Activated T-helper 1 cell treated with anti-CD3 and anti-CD28 coated beads, Interleukin-12 subunit alpha, Interleukin-12 subunit beta, Interleukin-2, Interleukin-4 antibody, amounts not matched to agents 30 ng/mL and 10 ng/mL and 1 ng/mL, durations not matched to agents 14 hours and 24 hours and 36 hours (primary cell): ENCODE results near the gene L1TD1. TPM values are rescaled to one million over a fixed set of nuclear protein-coding genes. Genes with fewer than 3 reads are reported as not detected.
"Not testable (repeated sequence)": the region's sequence is repeated elsewhere in the genome, so short reads cannot be mapped to it uniquely, and the experiment has no call there.

Experiments used
- DNase-seq: peaks from one replicate; pipeline ENCODE4 v3.0.0; 2021; ENCODE audit warnings: low spot score
- H3K27ac Mint-ChIP-seq: one replicate; pipeline ENCODE4 v1.8.0; 2021; ENCODE audit warnings: mild to moderate bottlenecking, mixed read lengths
- H3K27me3 Mint-ChIP-seq: one replicate; pipeline ENCODE4 v1.8.0; 2022; ENCODE audit warnings: mild to moderate bottlenecking, moderate library complexity, mixed read lengths; ENCODE audit not compliant: insufficient read depth
- H3K36me3 Mint-ChIP-seq: one replicate; pipeline ENCODE4 v1.8.0; 2021; ENCODE audit warnings: low read depth, mixed read lengths
- H3K4me1 Mint-ChIP-seq: one replicate; pipeline ENCODE4 v1.8.0; 2021; ENCODE audit warnings: low read depth, mixed read lengths
- H3K4me3 Mint-ChIP-seq: one replicate; pipeline ENCODE4 v1.8.0; 2021; ENCODE audit warnings: mild to moderate bottlenecking, moderate library complexity, mixed read lengths
- H3K9me3 Mint-ChIP-seq: one replicate; pipeline ENCODE4 v1.8.0; 2021; ENCODE audit warnings: mixed read lengths
- intact Hi-C: fragments of 100-400 bp; cut with micrococcal nuclease; formaldehyde crosslinking; loops from one replicate; pipeline ENCODE4 v1.15.1; 2024
- total RNA-seq: library from RNA; stranded (reverse); gene quantifications from 2 replicates; pipeline ENCODE4 v1.2.3, GENCODE V29; 2022

The L1TD1 gene
- total RNA-seq, 1 donor from 2014 or later = not detected

DNA sequence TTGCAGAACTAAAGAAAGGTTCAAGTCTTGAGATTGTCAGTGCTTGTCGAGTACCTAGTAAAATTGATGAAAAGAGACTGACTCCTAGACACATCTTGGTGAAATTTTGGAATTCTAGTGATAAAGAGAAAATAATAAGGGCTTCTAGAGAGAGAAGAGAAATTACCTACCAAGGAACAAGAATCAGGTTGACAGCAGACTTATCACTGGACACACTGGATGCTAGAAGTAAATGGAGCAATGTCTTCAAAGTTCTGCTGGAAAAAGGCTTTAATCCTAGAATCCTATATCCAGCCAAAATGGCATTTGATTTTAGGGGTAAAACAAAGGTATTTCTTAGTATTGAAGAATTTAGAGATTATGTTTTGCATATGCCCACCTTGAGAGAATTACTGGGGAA is 16.3 kb downstream of the L1TD1 start:
- Mint-ChIP-seq H3K4me3 (no peak overlapping the region), H3K4me1 (no peaks in the 10 kb centered on the region), H3K9me3 (peaks cover 13% of the 10 kb centered on the region), H3K27me3 (peaks cover 4% of the 10 kb centered on the region), H3K27ac (no peak overlapping the region), H3K36me3 (no peaks in the 10 kb centered on the region)
- intact Hi-C loops = no loop called here
- no peak for DNase-seq

DNA sequence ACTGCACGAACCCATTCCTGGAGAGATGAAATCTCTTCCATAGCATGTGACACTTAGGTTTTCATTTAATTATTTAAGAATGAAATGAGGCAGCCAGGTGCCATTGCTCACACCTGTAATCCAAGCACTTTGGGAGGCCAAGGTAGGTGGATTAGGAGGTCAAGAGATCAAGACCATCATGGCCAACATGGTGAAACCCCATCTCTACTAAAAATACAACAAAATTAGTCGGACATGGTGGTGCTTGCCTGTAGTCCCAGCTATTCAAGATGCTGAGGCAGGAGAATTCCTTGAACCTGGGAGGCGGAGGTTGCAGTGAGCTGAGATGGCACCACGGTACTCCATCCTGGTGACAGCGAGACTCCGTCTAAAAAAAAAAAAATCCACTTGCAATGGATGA is 17.8 kb downstream of the L1TD1 start:
- H3K4me3 Mint-ChIP-seq = no peak overlapping the region
- no peaks in the 10 kb centered on the region for H3K36me3 Mint-ChIP-seq
- H3K27me3 Mint-ChIP-seq = peaks cover 1% of the 10 kb centered on the region
- DNase-seq = no peak
- no peaks in the 10 kb centered on the region for H3K4me1 Mint-ChIP-seq
- H3K27ac Mint-ChIP-seq = no peak overlapping the region
- intact Hi-C loops = no loop called here
- H3K9me3 Mint-ChIP-seq = peaks cover 13% of the 10 kb centered on the region

DNA sequence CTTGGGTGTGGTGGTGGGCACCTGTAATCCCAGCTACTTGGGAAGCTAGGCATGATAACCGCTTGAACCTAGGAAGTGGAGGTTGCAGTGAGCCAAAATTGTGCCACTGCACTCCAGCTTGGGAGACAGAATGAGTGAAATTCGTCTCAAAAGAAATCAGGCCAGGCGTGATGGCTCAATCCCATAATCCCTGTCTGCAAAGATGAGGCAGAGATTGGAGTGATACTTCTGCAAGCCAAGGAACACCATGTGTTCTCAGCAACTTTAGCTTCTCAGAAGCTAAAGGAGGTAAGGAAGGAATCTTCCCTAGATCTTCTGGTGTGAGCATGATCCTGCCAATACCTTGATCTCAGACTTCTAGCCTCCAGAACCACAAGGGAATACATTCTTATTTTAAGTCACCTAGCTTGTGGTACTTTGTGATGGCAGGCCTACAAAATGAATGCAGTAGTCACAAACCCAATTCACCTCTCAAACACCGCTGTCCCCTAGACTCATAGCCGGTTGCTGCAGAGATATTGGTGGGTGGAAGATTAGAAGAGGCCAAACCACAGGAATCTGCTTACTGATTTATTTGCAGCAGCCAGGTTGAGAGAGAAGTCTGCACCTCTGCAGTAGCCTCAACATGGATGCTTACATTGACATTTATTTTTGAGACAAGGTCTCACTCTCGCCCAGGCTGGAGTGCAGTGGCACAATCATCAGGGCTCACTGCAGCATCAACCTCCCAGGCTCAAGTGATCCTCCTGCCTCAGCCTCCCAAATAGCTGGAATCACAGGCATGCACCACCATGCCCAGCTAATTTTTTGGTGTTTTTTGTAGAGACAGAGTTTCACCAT is 18.6 kb downstream of the L1TD1 start:
- Mint-ChIP-seq H3K4me1 (no peaks in the 10 kb centered on the region), H3K27me3 (no peaks in the 10 kb centered on the region), H3K9me3 (peaks cover 13% of the 10 kb centered on the region), H3K36me3 (no peaks in the 10 kb centered on the region), H3K27ac (no peak overlapping the region), H3K4me3 (no peak overlapping the region)
- DNase-seq = no peak
- intact Hi-C loops = no loop called here

DNA sequence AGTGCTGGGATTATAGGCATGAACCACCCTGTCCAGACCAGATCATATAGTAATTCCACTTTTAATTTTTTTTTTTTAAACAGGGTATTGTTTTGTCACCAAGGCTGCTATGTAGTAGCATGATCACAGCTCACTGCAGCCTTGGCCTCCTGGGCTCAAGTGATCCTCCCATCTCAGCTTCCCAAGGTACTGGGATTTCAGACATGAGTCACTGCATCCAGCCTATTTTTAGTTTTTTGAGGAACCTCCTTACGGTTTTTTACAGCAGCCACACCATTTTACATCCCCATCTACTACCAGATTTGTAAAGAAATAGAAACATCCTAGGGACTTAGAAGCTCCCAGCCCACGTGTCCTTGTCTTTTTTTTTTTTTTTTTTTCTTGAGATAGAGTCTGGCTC is 24.0 kb downstream of the L1TD1 start:
- Mint-ChIP-seq H3K27me3 (no peaks in the 10 kb centered on the region), H3K4me1 (no peaks in the 10 kb centered on the region), H3K27ac (no peak overlapping the region), H3K9me3 (no peaks in the 10 kb centered on the region), H3K36me3 (no peaks in the 10 kb centered on the region), H3K4me3 (no peak overlapping the region)
- DNase-seq = no peak
- intact Hi-C loops = no loop called here

DNA sequence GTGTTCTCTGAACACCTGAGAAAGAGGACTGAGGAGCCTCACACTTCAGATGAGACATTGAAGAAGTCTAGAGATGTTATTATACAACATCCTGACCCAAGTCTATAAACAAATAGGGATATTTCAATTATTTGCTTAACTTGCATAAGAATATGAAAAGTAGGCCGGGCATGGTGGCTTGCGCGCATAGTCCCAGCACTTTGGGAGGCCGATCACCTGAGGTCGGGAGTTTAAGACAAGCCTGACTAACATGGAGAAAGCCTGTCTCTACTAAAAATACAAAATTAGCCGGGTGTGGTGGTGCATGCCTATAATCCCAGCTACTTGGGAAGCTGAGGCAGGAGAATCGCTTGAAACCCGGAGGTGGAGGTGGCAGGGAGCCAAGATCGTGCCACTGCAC is 25.8 kb downstream of the L1TD1 start:
- H3K36me3 Mint-ChIP-seq, DNase-seq, intact Hi-C loops, H3K27me3 Mint-ChIP-seq, H3K9me3 Mint-ChIP-seq, H3K27ac Mint-ChIP-seq, H3K4me1 Mint-ChIP-seq, H3K4me3 Mint-ChIP-seq: not testable (repeated sequence)

DNA sequence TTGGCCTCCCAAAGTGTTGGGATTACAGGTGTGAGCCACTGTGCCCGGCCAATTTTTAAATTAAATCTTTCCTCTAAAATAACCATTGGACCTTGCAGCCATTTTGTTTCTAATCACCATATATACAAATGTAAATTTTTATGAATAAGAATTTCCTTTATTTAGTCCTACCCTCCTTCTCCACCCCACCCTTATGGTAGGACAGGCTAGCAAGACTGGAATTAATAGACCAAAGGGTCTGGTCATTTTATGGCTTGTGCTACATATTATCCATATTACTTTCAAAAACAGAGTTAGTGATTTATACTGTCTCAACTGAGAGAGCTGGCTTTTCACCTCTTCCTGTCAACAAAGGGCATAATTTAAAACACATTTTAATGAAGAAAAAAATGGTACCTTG is 26.5 kb downstream of the L1TD1 start:
- H3K9me3 Mint-ChIP-seq = no peaks in the 10 kb centered on the region
- no peak overlapping the region for H3K27ac Mint-ChIP-seq
- no peaks in the 10 kb centered on the region for H3K4me1 Mint-ChIP-seq
- no peak overlapping the region for H3K4me3 Mint-ChIP-seq
- intact Hi-C loops = no loop called here
- H3K36me3 Mint-ChIP-seq = no peaks in the 10 kb centered on the region
- H3K27me3 Mint-ChIP-seq = no peaks in the 10 kb centered on the region
- no peak for DNase-seq

DNA sequence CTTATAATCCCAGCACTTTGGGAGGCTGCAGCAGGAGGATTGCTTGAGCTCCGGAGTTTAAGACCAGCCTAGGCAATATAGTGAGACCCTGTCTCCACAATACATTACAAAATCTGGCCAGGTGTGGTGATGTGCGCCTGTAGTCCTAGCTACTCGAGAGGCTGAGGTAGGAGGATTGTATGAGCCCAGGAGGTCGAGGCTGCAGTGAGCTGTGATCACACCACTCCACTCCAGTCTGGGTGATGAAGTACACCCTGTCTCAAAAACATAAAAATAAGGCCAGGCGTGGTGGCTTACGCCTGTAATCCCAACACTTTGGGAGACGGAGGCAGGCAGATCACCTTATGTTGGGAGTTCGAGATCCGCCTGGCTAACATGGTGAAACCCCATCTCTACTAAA is 27.7 kb downstream of the L1TD1 start:
- no peaks in the 10 kb centered on the region for H3K9me3 Mint-ChIP-seq
- H3K4me3 Mint-ChIP-seq = no peak overlapping the region
- no peaks in the 10 kb centered on the region for H3K27me3 Mint-ChIP-seq
- no peak overlapping the region for H3K27ac Mint-ChIP-seq
- intact Hi-C loops = no loop called here
- no peak for DNase-seq
- H3K4me1 Mint-ChIP-seq = no peaks in the 10 kb centered on the region
- no peaks in the 10 kb centered on the region for H3K36me3 Mint-ChIP-seq

DNA sequence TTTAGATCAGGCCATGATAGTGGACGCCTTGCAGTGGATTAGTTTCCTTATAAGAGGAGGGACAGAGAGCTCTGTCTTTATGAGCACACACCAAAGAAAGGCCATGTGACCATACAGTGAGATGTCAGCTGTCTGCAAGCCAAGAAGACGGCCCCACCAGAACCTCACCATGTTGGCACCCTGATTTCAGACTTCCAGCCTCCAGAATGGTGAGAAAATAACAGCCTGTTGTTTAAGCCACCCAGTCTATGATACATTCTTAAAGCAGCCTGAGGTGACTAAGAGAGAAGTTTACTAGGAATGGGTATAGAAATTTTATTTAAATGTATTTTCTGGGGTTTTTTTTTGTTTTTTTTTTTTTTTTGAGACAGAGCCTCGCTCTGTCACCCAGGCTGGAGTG is 29.5 kb downstream of the L1TD1 start:
- no peaks in the 10 kb centered on the region for H3K4me1 Mint-ChIP-seq
- no peak overlapping the region for H3K4me3 Mint-ChIP-seq
- intact Hi-C loops = no loop called here
- no peaks in the 10 kb centered on the region for H3K36me3 Mint-ChIP-seq
- H3K27ac Mint-ChIP-seq = no peak overlapping the region
- H3K9me3 Mint-ChIP-seq = no peaks in the 10 kb centered on the region
- H3K27me3 Mint-ChIP-seq = no peaks in the 10 kb centered on the region
- DNase-seq = no peak

DNA sequence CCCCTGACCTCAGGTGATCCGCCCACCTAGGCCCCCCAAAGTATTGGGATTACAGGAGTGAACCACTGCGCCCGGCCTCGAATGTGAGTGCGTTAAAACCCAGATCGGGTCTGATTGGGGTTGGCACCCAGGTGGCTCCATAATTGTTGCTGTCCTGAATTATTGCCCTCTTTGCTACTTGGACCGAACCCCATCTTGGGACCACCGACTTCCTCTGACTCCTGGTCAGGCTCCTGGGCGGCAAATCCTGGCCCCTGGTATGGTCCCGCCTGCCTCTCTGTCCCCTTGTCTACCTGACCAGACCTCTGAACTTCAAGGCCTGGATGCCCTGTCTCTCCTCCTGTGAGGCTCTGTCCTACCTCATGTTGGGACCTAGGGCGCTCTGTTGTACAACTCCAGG is 32.8 kb downstream of the L1TD1 start:
- no peak overlapping the region for H3K4me3 Mint-ChIP-seq
- no peak for DNase-seq
- intact Hi-C loops = no loop called here
- peaks cover 2% of the 10 kb centered on the region for H3K27me3 Mint-ChIP-seq
- no peaks in the 10 kb centered on the region for H3K4me1 Mint-ChIP-seq
- H3K36me3 Mint-ChIP-seq = no peaks in the 10 kb centered on the region
- no peak overlapping the region for H3K27ac Mint-ChIP-seq
- no peaks in the 10 kb centered on the region for H3K9me3 Mint-ChIP-seq

DNA sequence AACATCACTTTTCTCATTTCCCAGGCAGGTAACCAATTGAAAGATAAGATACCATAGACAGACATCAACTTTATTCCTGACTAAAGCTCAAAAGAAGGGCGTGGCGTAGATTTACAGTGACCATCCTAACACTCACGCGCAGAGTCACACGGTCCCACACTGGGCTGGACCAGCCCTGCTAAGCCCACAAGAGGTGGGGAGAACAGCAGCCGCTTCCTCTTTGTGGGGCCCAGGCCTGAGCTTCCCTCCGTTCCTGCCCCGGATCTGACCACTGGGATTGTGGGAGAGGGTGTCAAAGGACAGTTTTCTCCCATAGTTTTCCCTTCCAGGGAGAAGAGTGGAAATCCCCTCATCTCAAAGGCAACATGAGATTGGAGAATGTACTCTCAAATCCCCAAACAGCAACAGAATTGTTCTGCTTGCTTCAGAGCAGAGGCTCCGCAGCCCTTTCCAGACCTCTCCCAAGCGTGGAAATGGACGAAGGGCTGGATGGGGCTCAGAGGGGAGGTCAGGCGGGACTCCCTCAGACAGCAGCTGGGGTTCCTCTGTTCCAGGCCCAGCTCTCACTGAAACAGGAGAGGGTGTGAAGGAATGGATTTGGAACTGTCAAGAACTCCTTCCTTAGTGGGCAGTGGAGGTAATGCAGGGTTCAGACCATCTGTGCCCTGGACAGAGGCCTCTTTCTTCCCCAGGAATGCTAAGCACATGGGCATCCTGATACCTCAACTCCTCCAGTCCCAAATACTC is 33.7 kb downstream of the L1TD1 start:
- Mint-ChIP-seq H3K27ac (no peak overlapping the region), H3K4me3 (no peak overlapping the region), H3K9me3 (no peaks in the 10 kb centered on the region), H3K27me3 (peaks cover 2% of the 10 kb centered on the region), H3K4me1 (no peaks in the 10 kb centered on the region), H3K36me3 (no peaks in the 10 kb centered on the region)
- no peak for DNase-seq
- intact Hi-C loops = no loop called here

DNA sequence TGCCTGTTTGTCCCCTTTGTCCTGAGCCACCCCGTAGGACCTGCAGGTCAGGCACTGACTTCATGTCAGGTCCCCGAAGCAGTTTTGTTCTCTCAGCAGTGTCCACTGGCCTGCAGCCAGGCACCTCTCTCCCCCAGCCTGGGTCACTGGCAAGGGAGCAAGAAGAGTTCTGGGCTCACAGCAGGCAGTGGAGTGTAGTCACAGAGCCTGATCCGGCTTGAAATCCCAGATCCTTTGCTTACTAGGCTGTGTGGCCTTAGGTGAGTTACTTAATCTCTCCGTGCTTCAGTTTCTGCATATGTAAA is 34.2 kb downstream of the L1TD1 start:
- Mint-ChIP-seq H3K4me1 (no peaks in the 10 kb centered on the region), H3K27ac (no peak overlapping the region), H3K36me3 (no peaks in the 10 kb centered on the region), H3K27me3 (peaks cover 2% of the 10 kb centered on the region), H3K4me3 (no peak overlapping the region), H3K9me3 (no peaks in the 10 kb centered on the region)
- DNase-seq = no peak
- intact Hi-C loops = no loop called here

DNA sequence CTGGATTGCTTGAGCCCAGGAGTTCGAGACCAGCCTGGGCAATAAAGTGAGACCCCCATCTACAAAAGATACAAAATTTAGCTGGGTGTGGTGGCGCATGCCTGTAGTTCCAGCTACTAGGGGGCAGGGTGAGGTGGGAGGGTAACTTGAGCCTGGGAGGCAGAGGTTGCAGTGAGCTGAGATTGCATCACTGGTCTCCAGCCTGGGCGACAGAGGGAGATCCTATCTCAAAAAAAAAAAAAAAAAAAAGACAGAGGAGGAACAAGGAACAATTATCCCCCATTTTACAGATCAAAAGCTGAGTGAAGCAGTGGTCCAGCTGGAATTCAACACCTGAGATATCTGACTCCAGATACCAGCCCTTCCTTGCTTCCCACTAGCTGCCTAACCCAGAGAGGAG is 34.8 kb downstream of the L1TD1 start:
- H3K9me3 Mint-ChIP-seq = no peaks in the 10 kb centered on the region
- H3K27ac Mint-ChIP-seq = no peak overlapping the region
- DNase-seq = no peak
- H3K27me3 Mint-ChIP-seq = peaks cover 2% of the 10 kb centered on the region
- intact Hi-C loops = no loop called here
- no peaks in the 10 kb centered on the region for H3K36me3 Mint-ChIP-seq
- H3K4me3 Mint-ChIP-seq = no peak overlapping the region
- H3K4me1 Mint-ChIP-seq = no peaks in the 10 kb centered on the region

DNA sequence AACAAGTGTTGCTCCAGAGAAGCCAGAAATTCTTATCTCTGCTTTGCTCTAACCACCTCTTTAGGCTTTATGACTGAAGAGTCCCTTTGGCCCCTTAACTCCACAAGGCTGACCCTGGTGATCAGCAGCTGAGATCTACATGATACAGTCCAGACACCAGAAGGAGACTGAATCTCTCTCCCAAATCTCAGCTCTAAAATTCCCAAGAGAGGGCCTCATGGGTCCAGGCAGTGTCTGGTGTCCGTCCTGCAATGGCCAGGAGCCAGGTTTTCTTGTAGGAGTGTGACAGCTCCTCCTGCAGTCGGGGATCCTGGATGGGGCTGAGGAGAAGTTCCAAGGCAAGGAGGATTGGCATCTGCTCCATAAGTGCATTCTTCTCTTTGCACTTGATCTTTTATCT is 35.3 kb downstream of the L1TD1 start:
- Mint-ChIP-seq H3K36me3 (no peaks in the 10 kb centered on the region), H3K27ac (no peak overlapping the region), H3K27me3 (peaks cover 2% of the 10 kb centered on the region), H3K4me1 (no peaks in the 10 kb centered on the region), H3K9me3 (no peaks in the 10 kb centered on the region), H3K4me3 (no peak overlapping the region)
- DNase-seq = no peak
- intact Hi-C loops = no loop called here
